Fibroblast of skin of left biceps (primary cell): ENCODE results near the gene EPHB3.

Experiments
- DNase-seq, 2 experiments: peaks; one replicate each; pipeline ENCODE4 v3.0.0-alpha.2; 2013; ENCODE audit warnings: low read depth in 2 of 2

Gene EPHB3

DNA sequence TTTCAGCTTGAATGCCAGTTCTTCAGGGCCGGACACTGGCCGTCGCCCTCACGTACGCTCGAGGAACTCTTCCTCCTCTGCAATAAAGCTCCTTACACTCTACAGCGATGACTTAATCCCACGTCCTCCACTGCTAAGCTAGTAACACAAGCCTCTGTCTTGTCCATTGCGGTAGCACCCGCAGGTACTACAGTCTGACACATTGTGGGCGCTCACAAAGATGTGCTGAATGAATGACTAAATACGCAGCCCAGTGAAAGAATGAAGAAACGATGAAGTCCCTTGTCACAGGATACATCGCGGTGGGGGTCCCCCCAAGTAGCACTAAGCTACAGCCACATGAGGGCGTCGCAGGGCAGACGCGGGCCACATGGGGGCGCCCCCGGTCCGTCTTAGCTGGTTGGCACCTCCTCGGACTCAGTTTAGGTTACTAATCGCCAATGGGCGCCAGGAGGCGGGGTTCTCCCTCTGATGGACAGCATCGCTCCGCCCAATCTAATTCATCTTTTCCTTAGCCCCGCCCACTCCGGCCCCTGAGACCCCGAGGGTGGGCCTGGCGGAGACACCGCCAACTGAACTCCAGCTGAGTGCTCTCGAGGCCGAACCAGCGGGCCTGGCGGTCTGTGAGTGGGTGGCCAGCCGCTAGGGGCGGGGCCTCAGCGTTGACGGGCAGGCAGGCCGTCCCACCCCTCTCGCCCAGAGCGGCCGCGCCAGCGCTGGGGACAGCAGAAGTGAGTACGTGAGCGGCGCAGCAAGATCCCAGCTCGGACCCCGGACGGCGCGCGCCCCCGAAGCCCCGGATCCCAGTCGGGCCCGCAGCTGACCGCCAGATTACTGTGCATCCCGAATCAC lies at the start of gene EPHB3:
EPHB3 (plus strand) TSS at position 725 of the 852 bp plus-strand sequence. CDS start 451 bp downstream, outside the sequence.
- peak; percentile 99 for DNase-seq

DNA sequence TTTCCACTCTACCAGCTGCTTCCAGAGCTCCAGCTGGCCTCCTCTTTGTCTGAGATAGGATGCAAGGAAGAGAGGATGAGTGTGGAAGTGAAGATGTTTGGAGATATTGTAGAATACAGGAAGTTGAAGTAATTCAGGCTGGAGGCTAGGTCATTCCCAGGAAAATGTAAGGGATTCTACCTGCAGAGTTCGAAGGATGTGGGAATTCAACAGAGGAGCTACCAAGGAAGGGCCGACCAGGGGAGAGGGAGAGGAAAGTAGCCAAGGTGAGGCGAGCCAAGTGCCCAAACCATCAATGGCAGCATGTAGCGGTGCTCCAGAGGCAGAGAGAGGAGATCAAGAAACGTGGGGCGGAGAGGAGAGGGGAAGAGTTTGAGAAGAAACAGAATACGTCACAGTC lies 49.0 kb upstream of the EPHB3 start:
- no peak for DNase-seq

DNA sequence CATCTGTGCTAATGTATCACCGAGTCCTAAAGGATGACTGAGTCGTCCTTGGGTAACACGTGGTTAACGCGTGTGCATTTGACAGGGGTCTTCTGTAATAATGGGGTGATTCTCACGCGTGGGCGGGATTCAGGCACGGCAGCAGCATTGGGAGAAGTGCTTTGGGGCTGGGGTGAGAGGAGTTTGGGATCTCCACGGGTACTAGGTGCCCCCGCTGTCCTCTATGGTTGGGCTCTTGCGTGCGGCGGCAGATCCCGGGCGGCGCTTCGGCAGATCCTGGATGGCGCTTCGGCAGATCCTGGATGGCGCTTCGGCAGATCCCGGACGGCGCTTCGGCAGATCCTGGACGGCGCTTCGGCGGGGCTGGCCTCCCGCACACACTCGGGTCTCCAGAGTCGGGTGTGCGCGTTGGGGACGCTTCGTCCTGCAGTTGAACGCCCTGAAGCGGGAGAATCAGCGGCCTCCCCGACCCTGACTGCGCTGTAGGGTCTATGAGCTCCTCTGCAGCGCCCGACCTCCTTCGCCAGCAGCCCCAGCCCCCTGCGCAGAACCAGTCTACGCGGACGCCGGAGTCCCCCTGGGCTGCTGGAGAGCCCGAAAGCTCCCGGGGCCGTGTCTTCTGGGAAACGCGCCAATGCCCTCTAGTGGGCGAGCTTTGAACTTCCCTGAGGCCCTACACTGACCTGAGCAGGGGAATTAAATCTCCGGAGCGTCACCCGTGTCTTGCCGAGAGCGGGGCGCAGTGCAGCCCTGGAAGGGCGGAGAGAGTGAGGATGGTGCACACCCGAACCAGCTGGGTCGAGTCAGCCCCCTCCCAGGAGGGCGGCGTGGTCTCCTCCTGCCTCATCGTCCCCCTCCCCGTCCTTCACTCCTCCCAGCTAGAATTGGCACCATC lies 48.1 kb upstream of the EPHB3 start:
- DNase-seq, result peak; percentile 35 to 49

GRCh38 chr3:184514171-184514490 lies 47.5 kb upstream of the EPHB3 start:
- DNase-seq, result no peak

GRCh38 chr3:184523825-184524615 lies 37.6 kb upstream of the EPHB3 start:
- DNase-seq, result no peak

- no peak for DNase-seq
Observed at GRCh38 chr3:184524981-184525336, 36.6 kb upstream of the EPHB3 start.

GRCh38 chr3:184525337-184526087 lies 36.1 kb upstream of the EPHB3 start:
- no peak for DNase-seq

DNA sequence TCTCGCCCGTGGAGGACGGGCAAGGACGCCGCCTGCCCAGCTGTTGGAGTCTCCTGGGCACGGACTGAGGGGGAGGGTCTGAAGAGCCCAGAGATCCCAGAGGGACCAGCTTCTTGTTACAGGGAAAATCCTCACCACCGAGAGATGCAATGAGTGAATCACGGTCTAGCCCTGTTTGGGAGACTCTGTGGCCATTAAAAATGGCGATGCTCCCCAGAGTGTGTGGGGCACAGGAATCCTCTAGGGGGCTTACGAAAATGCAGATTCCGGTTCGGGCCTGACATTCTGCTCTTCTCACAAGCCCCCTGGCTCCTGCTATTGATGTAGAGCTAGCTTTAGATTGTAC lies 35.5 kb upstream of the EPHB3 start:
- DNase-seq, result no peak

DNA sequence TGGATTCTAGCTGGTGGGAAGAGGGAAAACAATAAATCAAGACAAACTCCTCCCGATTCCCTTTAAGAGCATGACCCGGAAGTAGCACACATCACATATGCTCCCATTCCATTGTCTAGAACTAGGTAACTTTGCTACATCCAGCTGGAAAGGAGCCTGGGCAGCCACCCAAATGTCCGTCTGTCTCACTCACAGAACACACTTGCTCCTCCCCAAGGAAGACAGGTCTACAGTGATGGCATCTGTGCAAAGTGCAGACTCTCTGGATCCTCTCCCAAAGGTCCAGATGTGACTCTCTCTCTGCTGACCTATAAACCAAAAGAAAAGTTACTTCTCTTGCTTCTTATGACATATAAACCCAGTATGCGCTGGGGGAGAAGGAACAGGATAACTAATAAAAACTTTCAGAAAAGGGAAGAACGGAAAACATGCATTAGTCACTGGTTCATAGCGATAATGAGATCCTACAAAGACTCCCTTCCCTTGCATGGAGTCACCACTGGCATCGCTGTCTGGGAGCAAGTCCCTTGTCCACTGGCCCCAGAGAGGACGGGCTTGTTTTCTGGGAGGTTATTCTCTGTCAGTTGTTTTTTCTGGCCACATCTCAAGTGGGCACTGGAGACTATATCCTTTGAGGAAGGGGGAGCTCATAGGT lies 29.8 kb upstream of the EPHB3 start:
- no peak for DNase-seq

GRCh38 chr3:184532940-184533732 lies 28.4 kb upstream of the EPHB3 start:
- no peak for DNase-seq

DNA sequence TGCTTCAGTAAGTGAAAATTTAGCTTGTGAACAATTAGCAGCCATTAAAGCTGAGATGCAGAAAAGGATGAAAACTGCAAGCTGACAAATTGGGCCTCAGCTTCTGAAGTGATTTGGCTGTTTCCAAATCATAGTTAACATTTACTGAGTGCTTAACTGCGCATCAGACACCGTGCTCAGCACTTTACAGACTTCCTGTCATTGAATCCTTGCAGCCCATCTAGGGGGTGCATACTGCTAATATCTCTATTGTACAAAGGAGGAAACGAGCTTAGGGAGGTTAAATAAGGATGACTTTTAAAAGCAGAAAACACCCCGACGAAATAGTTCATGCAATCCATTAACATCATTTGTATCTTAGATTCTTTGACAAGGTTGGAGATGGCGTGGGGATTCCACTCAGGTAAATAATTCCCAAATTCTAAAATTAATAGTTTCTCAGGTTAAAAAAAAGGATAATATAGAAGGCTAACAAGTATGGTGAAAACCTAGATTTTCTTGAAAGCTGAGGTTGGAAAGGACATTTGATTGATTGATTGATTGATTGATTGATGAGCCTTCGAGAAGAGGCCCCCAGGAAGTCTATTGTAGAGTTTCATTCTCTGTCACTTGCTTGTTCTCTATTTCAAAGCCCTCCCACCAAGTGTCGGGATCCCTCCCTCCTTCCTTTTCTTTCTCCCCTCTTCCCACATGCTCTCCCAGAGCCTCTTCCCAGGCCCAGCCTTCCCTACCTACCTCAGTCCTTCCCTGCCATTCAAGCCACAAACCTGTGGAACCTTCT lies 23.5 kb upstream of the EPHB3 start:
- no peak for DNase-seq

GRCh38 chr3:184538666-184539431 lies 22.7 kb upstream of the EPHB3 start:
- no peak for DNase-seq

DNA sequence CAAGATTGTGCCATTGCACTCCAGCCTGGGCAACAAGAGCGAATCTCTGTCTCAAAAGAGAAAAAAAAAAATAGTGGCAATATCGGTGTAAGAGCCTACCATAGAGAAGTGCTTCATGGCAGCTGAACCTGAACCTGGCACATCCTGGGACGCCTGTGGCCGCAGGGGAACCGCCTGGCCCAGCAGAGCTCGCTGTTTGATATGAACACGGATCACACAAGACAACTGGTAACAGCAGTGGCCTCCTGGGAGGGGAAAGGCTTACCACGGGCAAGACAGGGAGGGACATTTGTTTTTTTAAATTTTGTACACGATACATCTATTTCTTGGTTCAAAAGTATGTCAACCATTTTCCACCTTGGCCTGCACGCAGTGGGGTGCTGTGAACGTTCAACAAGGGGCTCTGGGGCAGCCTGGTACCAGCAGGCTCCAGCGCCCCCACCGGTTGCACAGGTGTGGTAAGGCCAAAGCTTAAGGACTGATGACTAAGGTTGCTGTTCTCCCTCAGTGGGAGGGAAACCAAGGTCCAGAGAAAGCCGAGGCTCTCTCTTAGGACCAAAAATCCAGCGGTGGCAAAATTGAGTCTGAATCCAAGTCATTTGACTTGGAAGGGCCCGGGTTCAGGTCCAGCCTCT lies 21.7 kb upstream of the EPHB3 start:
- DNase-seq, result no peak

DNA sequence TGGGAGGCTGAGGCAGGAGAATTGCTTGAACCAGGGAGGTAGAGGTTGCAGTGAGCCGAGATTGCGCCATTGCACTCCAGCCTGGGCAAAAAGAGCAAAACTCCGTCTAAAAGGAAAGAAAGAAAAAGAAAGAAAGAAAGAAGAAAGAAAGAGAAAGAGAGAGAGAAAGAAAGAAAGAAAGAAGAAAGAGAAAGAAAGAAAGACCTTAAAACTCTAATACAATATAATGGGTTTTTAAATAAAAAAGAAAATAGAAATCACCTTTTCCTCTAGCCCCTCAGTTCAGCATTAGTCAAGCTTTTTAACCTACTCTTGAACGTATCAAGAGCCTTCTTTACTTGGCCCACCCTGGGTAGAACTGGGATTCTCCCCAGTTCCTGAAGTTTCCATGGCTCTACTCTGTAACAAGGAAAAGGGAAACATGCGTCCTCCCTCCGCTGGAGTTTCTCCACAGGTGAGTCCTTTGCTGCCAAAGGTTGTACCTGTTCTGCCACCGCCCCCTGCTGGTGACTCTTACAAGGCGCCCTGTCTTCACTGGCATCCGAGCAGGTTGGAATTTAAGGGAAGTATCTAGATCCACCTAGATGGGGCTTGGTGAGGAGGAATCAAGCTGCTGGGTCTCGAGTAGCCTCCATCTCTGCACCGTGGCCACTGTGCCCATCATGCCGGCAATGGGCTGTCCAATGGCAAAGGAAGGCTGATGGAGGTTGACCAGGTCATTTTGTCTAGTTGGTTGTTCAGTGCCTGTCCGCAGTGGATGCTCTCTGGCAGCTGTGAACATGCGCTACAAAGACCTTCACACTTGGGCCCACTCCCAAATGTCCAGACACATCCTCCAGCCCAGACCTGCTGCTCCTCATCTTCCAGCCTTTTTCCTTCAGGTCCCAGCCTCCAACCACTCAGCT lies 20.6 kb upstream of the EPHB3 start:
- DNase-seq, result no peak

DNA sequence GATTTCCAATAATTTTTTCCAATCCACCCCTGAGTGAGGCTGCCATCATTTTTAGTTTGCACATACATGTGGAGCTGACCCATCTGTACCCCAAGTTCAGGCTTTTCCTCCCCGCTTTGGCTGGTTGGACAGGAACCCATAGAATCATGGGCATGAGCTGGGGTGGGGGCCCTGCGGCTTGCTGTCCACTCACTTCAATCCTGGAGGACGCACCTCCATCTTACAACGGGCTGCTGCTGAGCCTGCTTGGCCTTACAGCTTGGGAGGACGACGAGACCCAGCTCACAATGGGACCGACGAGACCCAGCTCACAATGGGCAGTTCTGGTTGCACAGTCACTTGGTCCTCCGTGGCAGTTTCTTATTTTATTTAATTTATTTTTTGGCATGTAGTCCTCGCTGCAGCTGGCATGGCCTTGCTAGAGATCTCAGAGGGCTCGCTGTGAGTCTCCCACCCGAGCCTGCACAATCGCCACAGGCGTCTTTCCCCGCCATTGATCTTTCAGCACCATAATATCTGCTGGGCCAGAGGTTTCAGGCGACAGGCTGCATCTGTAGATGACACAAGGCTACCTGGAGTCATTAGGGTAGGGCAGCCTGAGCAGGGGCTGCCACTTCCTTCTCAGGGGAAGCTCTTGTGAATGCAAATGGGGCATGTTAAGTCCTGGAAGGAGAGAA lies 19.6 kb upstream of the EPHB3 start:
- no peak for DNase-seq

DNA sequence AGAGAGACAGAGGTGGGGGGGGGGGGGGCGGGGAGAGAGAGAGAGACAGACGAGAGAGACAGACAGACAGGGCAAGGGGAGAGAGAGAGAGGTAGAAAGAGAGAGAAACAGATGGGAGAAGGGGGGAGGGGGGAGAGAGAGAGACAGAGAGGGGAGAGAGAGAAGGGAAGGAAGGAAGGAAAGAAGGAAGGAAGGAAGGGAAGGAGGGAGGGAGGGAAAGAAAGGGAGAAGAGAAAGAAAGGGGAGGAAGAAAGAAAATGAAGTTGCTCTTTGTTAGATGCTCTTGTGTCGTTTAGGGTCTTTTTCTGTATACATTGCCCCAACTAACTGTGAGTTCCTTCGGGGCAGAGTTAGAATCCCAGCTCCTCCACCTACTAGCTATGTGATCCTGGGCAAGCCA lies 19.0 kb upstream of the EPHB3 start:
- no peak for DNase-seq

DNA sequence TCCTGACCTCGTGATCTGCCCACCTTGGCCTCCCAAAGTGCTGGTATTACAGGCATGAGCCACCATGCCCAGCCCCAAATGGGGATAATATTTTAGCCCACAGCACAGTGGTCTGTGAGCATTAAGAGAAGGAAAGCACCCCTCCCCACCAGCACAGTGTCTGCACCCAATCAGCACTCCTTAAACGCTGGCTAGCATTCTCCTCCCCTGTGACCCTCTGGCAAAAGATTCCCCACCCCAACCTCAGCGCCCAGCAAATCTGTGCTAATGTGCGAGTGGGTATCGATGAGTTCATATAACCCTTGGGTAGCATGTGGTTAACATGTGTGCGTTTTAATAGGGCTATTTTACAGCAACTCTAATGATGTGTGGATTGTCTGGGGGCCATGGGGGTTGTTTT lies 18.3 kb upstream of the EPHB3 start:
- no peak for DNase-seq
